HG03432 (cell line): ENCODE data around the gene NAV2.
"Not testable (repeated sequence)": the region's sequence is repeated elsewhere in the genome, so short reads cannot be mapped to it uniquely, and the experiment has no call there.

Experiments
- ATAC-seq: cut with Tn5 transposase; IDR thresholded peaks from one replicate; pipeline ENCODE4 v1.9.1; 2021; ENCODE audit warnings: mild to moderate bottlenecking, moderate library complexity; ENCODE audit not compliant: unreplicated experiment

Gene NAV2

DNA sequence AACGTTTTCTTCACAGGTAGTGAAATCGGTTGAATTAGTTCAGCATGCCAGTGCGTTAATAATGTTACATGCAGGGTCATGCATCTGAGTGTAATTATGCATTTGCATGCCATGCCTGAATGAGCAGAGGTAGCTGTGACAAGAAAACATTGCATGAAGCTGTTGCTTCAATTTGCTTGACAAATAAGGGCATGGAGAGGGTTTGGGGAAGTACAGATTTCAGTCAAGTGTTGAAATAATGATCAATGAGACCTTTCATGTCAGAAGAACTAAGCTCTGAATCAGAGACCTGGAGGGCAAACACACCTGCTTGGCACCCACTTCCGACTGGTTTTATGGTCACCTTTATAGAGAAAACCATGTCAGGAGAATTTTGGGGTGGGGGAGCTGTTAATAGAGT, 226.2 kb downstream of the NAV2 start:
- no peak for ATAC-seq

DNA sequence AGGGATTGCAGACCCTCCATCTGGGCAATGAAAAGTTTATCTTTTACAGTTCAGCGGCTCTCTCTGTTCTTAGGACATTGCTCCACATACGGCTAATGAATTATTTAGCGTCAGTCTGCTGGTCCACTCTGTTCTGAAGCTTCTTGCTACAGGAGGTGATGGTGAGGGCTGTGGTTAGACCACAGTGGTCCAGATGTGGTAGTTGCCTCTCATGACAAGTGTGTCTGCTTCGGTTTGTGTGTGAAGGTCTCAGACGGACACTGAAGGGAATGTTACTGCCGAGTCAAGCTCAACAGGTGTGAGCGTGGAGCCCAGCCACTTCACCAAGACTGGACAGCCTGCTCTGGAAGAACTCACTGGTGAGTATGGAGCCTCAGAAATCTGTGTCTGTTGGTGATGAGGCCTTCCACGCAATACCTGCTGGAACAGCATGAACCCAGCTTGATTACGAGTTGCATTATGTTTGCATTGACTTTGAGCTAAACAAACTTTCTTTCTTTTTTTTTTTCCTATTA, 226.8 kb downstream of the NAV2 start:
- no peak for ATAC-seq

DNA sequence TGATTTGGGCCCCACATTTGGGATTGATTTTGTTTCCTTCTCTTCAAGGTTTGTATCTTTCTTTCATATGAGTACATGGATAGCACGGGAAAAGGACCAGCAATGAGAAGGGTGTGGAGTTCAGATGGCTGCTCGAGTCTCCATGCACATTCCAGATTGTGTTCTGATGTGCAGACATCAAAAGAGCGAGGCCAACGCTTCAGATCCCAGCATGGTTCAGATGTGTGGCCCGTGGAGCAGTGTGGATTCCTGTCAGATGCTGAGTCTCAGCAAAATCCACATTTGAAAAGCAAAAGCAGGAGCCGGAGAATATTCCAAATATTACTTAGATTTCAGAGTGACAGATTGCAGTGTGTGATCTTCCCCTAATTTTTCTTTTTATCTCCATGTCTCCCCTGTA, 228.2 kb downstream of the NAV2 start:
- ATAC-seq = no peak

DNA sequence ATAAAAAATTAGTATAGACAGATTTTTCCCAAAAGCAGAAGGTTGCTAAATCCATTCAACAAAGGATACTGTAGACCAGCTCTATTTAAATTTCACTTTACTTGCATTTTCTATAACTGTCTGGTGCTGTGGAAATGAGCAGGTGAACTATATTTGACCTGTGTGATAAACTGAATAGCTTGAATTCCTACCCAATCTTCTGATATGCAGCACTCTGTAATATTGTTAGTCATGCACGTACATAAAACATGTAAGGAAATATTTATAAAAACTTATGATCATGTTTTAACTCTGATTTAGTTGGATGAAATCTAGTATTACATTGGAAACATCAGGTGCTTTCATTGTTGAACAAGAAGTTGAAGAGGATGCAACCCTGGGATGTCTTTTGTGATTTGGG, 234.0 kb downstream of the NAV2 start:
- ATAC-seq = no peak

DNA sequence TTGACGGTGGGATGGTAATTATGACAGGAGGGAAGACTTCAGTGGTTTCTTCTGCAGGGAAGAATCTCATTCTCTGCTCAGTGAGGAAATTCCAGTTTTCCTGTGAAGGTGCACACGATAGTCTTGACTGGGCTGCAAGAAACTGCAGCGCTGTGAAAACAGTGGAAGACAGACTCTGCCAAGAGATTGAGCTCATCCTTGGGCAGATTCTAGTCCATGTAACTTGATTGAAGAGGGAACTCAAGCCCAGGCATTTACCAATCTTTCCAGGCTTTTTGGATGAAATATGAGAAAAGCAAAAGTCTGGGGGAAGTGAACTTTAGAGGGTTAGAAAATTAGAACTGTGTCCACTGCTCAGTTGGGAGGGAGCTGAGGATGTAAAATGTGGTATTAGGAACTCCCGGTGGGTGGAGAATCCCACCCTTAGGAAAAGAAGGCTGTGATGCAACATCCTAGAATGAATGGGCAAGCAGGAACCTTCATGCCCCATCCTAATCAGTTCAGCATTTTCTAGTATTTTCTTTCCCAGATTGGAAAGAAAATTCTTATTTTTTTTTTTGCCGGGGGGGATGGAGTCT, 235.0 kb downstream of the NAV2 start:
- no peak for ATAC-seq

DNA sequence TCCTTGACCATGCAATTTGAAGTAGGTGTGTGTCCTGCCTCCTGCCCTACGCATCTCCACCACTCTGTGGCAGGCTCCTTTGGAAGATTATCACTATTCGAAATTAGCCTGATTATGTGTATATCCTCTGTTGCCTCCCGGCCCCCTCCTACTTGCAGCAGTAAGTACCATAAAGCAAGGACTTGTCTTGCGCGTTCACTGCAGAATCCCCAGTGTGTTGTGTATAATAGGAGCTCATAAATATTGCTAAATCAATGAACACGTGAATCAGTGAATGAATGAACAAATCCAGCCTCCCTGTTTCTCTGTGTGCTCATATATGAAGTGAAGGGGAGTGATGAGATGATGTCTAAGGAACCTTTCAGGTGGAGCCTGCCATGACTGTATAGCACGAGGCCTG, 237.0 kb downstream of the NAV2 start:
- no peak for ATAC-seq

DNA sequence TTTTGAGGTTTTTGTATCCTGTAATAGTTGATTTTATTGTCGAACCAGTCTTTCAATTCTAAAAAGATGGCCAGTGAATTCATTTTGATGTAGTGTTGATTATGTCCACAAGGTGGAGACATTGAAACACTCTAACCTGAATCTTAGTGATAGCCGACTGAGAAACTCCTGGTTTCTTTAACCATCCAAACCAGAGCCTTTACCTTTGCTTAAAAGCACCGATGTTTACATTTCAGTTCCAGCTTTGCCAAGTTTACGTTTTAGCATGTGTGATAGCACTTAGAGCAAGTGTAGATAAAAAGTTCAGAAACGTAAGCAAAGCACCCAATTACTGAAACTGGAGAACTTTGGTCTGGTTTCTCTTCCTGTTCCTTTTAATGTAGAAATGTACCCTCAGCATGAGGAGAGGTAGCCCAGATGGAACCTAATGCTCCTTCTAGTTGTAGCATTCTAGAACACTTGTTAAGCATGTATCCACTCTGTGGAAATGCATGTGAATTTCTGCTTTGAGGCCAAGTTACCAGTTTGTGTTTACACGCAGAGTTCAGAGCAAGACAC, 239.0 kb downstream of the NAV2 start:
- ATAC-seq = peak; percentile 89

DNA sequence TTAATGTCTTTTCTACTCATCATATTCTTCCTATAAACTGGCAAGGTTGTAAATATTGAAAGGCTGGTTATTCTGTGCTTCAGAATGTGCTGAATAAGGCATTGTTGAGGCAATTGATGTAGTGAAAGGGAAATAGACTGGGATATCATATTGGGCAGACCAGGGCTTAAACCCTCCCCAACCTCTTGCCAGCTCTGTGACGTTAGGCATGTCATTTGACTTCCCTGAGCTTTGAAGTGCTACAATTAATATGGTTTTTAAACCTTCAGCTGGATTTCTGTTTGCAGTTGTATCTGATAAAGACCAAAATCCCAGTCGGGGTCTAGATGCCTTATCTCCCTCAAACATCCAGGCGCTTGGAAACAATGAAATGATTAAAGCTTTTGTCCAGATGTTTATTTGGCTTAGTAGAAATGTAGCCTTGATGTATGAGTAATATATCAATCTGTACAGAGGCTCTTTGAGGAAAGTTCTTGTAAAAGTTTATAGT, 239.5 kb downstream of the NAV2 start:
- ATAC-seq = peak; percentile 10

DNA sequence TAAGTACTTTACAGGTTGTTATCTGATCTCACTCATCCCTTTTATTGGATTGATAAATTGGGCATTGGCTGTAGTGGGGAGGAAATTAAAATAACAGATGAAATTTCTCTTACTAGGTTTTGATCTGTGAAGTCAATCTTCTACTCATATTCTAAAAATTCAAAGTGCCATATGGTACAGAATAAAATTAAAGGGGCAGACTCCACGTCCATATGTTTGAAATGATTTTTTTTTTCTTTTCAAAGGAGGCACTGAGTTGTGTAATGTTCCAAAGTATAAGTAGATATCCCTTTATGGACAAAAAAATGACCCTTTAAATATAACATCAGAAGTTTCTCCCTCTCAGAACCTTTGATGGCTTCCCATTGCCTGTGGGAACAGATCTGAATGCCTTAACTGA, 240.3 kb downstream of the NAV2 start:
- ATAC-seq = no peak

DNA sequence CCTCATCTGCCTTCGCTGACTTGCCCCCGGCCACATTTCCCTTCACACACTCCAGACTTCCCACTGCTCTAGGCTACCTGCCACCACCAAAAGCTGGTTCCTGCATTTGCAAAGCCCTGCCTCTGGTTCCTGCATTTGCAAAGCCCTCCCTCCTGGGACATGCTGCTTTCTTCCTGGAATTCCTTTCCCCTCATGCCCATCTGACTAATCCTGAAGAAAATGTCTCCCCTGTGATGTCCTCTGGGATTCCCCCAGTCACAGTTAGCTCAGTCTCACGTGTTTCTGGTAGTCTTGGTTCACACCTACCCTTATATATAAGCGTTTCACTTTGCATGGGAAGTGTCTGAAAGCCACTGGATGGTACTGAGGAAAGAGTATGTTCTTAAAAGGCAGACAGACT, 240.7 kb downstream of the NAV2 start:
- no peak for ATAC-seq

DNA sequence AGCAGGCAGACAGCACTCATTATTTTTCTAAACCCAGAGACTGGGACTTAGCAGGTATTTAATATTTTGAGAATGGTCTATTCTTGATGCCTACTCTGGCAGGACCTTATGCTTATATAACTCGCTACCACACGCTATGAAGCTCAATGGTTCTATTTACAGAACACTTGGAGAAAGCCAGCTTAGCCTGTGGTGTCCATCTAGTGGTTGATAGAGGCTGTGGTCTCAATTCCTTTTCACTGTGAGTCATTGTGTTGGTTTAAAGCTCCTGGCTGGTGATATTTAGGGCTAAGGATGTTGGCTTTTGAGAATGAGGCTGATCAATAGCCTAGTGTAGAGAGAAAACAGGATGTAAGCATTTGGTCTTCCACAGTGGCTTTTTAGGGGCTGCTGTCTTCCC, 241.3 kb downstream of the NAV2 start:
- ATAC-seq = no peak

DNA sequence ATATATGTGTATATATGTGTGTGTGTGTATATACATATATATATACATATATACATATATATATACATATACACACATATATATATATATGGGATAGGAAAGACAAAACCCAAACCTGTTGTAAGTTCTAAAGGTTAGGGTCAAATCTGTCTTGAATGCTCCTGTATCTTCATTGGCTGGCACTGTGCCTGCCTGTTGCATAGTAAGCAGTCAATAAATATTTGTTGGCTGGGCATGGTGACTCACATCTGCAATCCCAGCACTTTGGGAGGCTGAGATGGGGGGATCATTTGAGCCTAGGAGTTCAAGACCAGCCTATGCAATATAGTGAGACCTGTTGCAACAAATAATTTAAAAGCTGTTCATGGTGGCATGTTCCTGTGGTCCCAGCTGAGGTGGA, 242.3 kb downstream of the NAV2 start:
- no peak for ATAC-seq

DNA sequence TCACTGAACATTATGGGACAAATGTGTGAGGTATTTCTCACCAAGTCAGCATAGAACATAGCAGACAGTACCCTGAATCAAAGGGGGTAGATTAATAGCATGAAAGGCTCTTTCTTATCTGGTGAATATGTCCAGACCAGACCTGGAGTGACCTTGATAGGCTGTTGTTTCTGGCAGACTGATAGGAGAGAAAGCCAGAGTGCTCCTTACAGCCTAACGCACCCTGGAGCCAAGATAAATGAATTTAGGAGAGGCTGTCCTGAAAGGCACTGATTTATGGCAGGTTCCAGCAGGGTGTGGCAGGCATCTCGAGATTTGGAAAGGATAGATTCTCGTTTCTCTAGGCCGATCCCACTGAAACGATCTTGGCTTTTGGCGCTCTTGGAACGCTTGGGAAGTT, 243.0 kb downstream of the NAV2 start:
- no peak for ATAC-seq

DNA sequence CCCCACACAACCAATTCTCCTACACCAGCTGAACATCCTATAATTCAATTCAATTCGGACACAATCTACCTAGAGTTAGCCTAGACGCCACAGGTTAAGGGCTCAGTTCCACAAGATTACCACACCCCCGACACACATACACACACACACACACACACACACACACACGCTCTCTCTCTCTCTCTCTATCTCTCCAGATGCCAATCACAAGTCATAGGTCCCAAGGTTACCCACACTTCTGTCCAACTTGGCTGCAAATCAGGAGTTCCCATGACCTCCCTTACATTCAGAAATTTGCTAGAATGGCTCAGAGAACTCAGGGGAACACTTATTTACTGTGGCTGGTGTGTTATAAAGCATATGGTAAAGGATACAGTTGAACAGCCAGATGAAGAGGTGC, 243.6 kb downstream of the NAV2 start:
- ATAC-seq = no peak

DNA sequence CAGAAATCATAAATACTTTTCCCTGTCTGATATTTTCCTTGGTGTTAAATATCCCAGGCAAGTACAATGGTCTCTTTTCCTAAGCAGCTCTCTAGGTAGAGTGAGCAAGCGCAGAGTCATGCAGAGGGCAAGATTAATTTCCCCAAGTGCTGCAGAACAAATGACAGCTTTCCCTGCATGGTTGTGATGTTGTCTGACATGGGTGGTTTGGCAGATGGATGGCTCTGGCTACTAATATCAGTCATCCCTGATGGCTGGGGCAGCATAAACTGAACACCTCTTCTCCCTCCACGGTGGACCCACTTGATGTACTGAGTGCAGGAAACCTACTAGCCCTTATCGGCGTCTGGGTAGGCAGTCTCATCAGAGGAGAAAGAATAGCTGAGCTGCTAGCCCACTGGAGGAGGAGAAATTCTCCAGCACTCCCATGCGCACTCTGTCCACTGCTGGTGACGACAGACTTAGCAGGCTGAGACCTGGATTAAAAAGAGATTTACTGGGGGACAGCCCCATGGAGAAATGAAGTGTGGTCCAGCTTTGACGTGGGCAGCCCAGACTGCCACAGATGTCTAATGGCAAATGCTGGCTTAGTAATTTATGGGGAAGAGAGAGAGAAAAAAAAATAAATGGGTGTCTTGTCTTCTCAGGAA, 244.8 kb downstream of the NAV2 start:
- ATAC-seq = no peak

DNA sequence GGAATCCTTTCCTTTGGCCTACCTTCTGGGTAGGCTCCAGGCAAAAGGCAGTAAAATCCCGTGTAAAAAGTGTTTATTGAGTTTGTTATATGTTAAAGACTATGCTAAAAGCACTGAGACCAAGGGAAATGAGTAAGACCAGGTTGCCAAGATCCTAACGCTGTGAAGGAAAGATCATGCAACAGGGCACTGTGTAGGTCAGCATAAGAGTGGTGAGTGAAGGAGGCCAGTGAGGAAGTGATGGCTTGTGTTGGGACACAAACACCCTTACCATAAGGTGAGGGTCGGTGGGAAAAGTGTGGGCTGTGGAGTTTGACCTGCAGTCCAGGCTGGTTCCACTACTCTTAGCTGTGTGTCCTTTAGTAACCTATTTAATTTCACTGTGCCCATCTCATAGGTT, 245.6 kb downstream of the NAV2 start:
- ATAC-seq = no peak

DNA sequence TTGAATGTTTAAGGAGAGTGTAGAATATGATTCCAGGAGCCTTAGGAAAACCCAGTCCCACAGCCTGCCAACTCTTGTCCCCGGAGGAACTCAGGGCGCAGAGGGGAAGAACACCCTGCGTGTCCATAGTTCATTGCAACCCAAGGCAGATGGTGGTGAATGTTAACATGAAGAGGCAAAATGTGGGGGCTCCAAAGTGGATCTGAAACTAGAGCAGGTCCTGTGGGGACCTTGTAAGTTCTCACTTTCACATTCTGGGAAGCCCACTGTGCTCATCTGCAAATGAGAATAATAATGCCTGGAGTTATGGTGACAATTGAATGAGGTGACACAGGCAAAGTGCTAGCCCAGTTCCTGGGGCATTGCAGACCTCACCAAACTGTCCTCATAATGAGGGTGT, 246.6 kb downstream of the NAV2 start:
- no peak for ATAC-seq

DNA sequence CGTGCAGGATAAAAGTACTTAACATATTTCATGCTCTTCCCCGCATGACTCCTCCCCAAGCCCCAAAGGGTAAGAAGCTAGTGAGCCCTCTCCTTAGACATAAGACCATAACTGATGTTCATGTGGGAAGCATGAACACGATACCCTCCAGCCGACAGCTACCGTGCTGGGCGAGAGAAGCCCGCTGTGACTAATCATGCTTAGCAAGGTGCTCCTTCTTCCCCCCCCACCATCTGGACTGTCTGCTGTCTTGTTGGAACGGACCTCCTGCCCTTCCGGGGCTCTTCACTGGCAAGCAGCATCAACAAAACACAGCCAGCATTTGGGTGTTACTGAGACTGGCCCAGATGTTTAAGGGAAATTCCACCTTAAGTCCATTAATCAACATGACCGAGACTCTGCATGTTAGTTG, 247.0 kb downstream of the NAV2 start:
- ATAC-seq = no peak

DNA sequence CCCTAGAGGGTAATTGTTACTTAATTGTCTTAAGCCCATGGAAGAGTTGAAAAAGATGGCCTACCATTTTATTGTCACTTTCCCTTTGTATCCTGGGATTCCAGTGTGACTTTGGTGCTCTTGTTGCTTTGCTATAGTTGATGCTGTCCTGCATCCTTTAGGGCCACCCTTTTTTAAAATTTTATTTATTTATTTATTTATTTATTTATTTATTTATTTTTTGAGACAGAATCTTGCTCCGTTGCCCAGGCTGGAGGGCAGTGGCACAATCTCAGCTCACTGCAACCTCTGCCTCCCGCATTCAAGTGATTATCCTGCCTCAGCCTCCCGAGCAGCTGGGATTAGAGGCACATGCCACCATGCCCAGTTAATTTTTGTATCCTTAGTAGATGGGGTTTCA, 247.8 kb downstream of the NAV2 start:
- ATAC-seq = not testable (repeated sequence)

DNA sequence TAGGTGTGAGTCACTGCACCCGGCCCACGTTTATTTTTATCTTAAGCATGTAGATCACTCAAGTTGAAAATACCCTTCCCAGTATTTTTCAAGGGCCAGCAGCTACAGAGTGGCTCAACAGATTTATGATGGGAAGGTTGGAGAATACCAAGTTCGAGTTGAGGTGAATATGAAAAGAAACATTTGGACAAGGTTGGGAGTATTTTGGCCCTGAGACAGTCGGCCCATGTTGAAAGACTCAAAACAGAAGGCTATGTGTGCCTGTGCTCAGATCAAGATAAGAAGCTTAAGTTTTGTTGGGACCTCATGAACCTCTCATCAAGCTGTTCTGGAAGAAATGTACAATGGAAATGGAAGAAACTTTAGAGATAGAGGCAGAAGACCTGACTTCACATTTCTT, 248.6 kb downstream of the NAV2 start:
- ATAC-seq = no peak

DNA sequence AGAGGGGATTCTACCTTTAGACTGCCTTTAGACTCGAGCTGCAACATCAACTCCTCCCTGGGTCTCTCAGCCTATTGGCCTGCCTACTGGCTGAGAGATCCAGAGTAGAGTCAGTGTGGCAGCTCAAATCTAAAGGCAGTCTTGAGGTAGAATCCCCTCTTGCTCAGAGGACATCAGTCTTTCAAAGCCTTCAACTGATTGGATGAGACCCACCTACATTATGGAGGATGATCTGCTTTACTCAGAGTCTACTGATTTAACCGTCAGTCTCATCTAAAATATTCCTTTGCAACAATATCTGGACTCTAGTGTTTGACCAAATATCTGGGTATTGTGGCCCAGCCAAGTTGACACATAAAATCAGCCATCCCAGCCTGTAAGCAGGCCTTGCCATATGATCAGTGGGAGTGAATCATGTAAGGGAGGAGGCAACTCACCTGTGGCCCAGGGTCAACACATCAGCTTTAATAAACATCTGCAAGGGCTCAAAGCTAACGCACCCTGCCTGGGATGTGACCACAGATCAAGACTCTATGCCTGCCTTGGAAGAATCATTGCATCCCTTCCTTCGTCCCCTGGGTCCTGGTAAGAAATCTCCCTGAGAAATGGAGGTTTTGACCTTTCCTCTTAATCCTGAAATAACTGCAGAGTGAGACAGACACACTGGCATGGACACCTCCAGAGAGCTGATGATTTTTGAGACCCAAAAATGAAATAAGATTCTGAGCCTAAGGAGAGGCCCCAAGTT, 249.6 kb downstream of the NAV2 start:
- no peak for ATAC-seq

DNA sequence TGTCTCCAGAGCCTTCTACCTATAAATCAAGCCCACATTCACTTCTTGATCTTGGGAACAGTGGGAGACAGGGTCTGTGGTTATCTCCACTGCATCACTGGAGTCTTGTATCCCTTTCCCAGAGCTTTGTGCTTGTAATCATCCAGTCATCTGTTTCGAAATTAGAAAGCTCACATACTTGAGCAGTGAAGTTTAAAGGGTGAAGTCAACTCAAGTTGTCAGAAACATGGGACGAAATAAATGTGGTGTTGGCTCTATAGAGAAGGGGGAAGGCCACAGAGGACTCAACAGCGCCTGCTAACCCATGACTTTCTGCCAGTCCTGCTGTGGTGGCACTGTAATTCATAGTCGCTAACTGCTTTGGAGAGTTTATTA, 250.2 kb downstream of the NAV2 start:
- ATAC-seq = no peak
